Kidney epithelial cell (primary cell): Measurements from ENCODE around the gene VWA1. TPM values are rescaled to one million over a fixed set of nuclear protein-coding genes. Genes with fewer than 3 reads are reported as not detected.
"Not testable (repeated sequence)": the region's sequence is repeated elsewhere in the genome, so short reads cannot be mapped to it uniquely, and the experiment has no call there.

ENCODE experiments used
- DNase-seq: peaks from one replicate; pipeline ENCODE4 v3.0.0-alpha.2; 2010; ENCODE audit warnings: low read depth
- H3K27me3 ChIP-seq: 2 replicates; pipeline ENCODE4 v1.6.0; 2011; ENCODE audit warnings: low read length; ENCODE audit not compliant: control insufficient read depth, insufficient read depth
- H3K36me3 ChIP-seq: 2 replicates; pipeline ENCODE4 v1.5.1; 2011; ENCODE audit warnings: low read length; ENCODE audit not compliant: control insufficient read depth, insufficient read depth
- H3K4me3 ChIP-seq: 2 replicates; pipeline ENCODE4 v1.5.1; 2011; ENCODE audit warnings: low read depth, mild to moderate bottlenecking, control low read depth, low read length
- total RNA-seq: library from RNA; depleted of rRNA; stranded (reverse); fragments of >200 nt; gene quantifications from 2 replicates; pipeline ENCODE4 v1.2.3, GENCODE V29; 2015
- TF ChIP-seq, protein P1 (sequence below): IDR thresholded peaks from 2 replicates; pipeline ENCODE4 v1.5.1; 2011; ENCODE audit warnings: mild to moderate bottlenecking, moderate library complexity, low read length, control low read depth, inconsistent platforms; ENCODE audit not compliant: insufficient read depth, poor library complexity, severe bottlenecking

Gene VWA1
- total RNA-seq, 1 donor from 2014 or later: 27.6 TPM

- no peak overlapping the region for H3K4me3 ChIP-seq
- TF ChIP-seq, protein P1, sequence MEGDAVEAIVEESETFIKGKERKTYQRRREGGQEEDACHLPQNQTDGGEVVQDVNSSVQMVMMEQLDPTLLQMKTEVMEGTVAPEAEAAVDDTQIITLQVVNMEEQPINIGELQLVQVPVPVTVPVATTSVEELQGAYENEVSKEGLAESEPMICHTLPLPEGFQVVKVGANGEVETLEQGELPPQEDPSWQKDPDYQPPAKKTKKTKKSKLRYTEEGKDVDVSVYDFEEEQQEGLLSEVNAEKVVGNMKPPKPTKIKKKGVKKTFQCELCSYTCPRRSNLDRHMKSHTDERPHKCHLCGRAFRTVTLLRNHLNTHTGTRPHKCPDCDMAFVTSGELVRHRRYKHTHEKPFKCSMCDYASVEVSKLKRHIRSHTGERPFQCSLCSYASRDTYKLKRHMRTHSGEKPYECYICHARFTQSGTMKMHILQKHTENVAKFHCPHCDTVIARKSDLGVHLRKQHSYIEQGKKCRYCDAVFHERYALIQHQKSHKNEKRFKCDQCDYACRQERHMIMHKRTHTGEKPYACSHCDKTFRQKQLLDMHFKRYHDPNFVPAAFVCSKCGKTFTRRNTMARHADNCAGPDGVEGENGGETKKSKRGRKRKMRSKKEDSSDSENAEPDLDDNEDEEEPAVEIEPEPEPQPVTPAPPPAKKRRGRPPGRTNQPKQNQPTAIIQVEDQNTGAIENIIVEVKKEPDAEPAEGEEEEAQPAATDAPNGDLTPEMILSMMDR: no peak
- no peaks in the 10 kb centered on the region for H3K27me3 ChIP-seq
- H3K36me3 ChIP-seq: no peaks in the 10 kb centered on the region
- no peak for DNase-seq
These were observed 26.3 kb downstream of the VWA1 start for GRCh38 chr1:1461721-1462317.

- H3K4me3 ChIP-seq: no peak overlapping the region
- TF ChIP-seq, protein P1: no peak
- DNase-seq: no peak
- no peaks in the 10 kb centered on the region for H3K27me3 ChIP-seq
- no peaks in the 10 kb centered on the region for H3K36me3 ChIP-seq
These were observed 27.0 kb downstream of the VWA1 start for GRCh38 chr1:1462318-1462966.

GRCh38 chr1:1463312-1463711, 27.8 kb downstream of the VWA1 start:
- Histone ChIP-seq H3K27me3 (no peaks in the 10 kb centered on the region), H3K4me3 (no peak overlapping the region), H3K36me3 (no peaks in the 10 kb centered on the region)
- no peak for DNase-seq
- TF ChIP-seq, protein P1: no peak

DNA sequence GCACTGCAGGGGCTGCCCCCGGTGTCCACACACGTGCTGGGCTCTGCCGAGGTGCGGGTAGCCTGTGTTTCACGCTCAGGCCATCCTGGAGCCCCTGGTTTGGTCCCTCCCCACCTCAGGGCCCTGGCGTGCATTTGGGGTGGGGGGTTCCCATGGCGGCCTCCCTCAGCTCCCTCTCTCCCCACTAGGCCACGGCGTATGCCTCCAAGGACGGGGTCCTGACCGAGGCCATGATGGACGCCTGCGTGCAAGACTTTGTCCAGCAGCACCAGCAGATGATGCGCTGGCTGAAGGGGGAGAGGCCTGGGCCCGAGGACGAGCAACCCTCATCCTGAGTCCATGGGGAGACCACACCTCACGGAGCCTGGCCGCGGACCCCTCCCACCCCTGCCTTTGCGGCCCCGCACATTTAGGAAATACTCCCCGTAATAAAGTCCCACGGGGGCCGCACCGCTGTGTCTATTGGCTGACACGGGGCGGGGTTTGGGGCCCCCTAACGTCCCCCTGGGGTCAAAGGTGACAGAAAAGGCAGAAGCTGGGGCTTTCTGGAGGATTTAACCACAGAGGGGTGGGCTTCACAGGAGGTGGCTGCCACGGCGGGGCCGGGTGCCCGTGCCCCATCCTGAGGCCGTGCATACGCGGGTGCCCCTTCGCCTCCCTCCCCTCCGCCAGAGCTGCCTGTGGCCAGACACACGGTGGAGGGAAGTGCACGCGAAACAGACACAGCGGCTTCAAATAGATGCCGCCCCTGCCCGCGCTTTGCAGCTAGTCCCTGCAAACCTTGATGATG, 32.9 kb downstream of the VWA1 start:
- not testable (repeated sequence) for H3K36me3 ChIP-seq, H3K4me3 ChIP-seq, H3K27me3 ChIP-seq, DNase-seq

- no peak for DNase-seq
- Histone ChIP-seq H3K27me3 (no peaks in the 10 kb centered on the region), H3K36me3 (no peaks in the 10 kb centered on the region), H3K4me3 (peak overlapping the region; percentile 67)
- TF ChIP-seq, protein P1: no peak
These were observed 35.3 kb downstream of the VWA1 start for GRCh38 chr1:1470626-1471388.
